NCI-H524 (cell line): ENCODE data around the gene ATXN1.
"Not testable (repeated sequence)": the region's sequence is repeated elsewhere in the genome, so short reads cannot be mapped to it uniquely, and the experiment has no call there.

Source experiments
- DNase-seq, 2 experiments: peaks; one replicate each; lab custom pipeline; 2025; lab: John Stamatoyannopoulos, UW

ATXN1 gene

GRCh38 chr6:16570946-16571345, 190.3 kb downstream of the ATXN1 start:
- no peak for DNase-seq

GRCh38 chr6:16570221-16570553, 191.1 kb downstream of the ATXN1 start:
- no peak for DNase-seq

DNA sequence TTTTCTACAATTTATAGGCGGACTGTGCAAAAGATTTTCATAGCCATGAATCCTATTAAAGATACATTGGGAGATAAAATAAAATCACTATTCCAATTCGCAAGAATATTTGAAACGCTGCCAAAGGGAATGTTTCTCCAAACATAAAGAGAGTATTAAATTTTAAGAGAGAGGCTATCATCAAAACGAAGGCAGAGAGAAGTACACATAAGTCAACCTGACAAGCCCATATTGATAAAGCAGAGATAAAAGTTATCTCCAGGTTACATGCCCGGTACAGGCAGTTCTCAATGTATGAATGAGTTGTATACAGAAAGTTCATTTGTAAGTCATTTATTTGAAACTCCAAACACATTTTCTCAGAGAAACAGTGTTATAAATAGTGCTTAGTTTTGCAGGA, 193.1 kb downstream of the ATXN1 start:
- no peak for DNase-seq

- no peak for DNase-seq
Measured at GRCh38 chr6:16567071-16567470, 194.2 kb downstream of the ATXN1 start.

GRCh38 chr6:16564436-16564835, 196.8 kb downstream of the ATXN1 start:
- no peak for DNase-seq

DNA sequence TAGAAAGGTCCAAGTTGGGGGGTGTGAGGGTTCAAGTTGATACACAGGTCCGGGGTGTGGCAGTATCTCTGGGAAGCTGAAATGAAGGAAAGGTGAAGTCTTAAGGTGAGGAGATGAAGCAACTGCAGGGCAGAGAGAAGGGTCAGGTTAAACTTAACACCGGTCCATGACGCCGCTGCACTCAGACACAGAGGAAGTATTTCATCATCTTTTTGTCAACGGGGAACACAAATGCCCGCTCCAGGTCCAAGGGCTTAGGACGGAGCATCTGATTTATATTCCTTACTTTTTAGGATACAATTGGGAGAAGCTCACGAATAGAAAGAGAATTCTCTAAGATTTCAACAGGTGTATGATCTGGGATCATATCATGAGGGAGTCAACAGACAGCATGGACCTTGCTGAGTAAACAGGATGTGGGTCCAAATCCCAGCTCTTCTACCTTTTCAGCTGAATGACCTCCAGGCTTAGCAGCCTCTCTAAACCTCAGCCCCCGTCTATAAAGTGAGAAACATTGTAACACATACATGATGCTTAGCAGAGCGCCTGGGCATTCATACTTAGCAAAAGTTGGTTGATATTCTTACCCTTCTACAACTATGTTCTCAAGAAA, 197.5 kb downstream of the ATXN1 start:
- DNase-seq: no peak

DNA sequence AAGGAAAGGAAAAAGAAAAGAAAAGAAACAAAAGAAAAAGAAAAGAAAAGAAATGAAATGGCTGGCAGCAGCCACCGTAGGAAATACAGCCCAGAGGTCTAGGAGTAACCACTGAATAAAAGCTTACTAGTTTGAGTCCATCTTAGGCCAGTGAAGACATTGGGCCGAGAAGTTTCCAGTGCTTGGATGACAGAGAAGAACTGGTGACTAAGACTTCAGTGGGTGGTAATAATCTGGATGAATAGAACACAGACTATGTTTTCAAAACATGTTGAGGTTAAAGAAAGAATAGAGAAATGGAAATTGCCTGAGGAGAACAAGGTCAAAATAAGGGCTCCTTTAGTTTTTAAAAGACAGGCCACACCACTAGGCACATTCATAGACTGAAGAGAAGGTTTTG, 198.8 kb downstream of the ATXN1 start:
- no peak for DNase-seq

DNA sequence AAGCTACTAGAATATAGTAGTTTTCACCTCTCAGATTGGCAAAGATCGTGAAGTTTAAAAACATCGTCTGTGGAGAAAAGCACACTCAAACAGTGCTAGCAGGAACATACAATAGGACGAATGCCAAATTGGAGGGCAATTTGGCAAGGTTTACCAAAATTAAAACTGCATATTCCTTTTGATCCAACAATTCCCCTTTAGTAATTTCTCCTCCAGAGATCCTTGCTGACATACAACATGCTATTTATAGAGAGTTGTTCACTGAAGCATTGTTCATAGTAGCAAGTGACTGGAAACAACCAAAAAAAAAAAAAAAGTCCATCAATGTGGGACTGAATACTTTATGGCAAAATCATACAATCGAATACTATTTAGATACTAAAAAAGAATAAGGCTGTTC, 202.2 kb downstream of the ATXN1 start:
- no peak for DNase-seq

DNA sequence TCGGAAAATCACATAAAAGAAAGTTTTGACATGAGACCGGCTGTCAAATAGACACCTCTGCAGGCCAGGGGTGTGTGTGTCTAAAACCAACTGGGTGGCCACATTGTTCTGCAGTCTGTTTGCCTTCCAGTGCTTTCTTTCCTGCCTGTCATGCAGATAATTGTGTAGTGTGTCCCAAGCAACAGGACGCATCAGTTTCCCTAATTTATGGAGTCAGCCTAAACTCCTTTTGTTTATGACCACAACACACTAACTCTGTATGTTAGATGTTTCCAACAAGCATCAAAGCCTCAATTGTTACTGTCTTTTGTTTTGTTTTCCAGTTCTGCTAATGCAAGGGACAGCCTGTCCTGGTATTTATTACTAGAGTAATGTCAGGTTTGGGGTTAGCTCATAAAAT, 205.7 kb downstream of the ATXN1 start:
- no peak for DNase-seq

DNA sequence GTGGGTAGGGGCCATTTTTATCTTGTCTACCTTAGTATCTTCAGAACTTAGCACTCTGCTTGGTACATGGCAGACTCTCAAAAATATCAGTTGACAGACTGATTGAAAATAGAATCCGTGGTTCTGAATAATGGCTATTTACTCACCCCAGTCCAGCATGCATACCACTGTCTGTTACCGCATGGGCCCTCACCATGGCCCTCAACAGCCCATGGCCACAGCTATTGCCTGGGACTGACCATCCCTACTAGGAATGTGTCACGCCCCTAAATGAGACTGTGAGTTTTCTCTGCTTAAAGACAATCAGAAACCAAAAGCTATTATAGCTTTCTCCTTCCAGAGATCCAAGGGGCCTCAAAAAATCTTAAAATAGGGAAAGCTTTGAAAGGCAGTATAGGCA, 207.7 kb downstream of the ATXN1 start:
- DNase-seq: no peak

- no peak for DNase-seq
Measured at GRCh38 chr6:16551466-16551865, 209.8 kb downstream of the ATXN1 start.

- no peak for DNase-seq
Measured at GRCh38 chr6:16548121-16548520, 213.1 kb downstream of the ATXN1 start.

- no peak for DNase-seq
Measured at GRCh38 chr6:16547587-16547986, 213.7 kb downstream of the ATXN1 start.

DNA sequence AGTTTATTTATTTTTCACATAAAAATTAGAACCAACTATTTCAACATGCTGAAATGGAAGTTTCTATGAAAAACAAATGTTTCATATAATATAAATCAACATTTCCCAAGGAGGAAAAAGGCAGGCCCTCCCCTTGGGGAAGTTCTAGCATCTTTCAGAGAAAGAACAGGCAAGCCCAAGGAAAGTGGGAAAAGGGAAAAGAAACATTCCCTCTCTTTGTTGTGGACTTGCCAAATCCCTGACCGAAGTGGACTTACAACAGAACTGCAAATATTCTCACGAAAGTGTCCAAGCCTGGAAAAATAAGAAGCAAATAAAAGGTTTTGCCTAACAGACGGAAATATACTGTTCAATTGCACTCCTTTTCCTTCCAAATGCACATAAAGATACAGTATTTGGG, 214.4 kb downstream of the ATXN1 start:
- DNase-seq: no peak

DNA sequence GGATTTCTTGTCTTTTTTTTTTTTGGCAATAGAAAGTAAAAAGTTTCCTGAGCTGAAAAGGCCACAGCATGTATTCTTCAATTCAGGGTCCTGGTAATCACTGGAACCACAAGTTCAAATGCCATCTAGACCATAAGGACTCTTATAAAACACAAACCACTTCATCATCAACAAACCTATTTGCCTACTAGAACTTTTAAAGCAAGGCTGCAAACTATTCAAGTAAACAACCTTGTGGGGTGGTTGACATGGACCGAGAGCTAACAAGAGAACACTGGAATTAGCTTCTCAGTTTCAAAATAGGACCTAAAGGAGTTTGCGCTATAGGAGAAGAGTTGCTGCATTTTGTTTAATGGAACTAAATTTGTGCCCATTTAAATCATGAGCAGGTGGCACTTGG, 215.9 kb downstream of the ATXN1 start:
- DNase-seq: no peak

GRCh38 chr6:16544521-16544920, 216.7 kb downstream of the ATXN1 start:
- DNase-seq: no peak

DNA sequence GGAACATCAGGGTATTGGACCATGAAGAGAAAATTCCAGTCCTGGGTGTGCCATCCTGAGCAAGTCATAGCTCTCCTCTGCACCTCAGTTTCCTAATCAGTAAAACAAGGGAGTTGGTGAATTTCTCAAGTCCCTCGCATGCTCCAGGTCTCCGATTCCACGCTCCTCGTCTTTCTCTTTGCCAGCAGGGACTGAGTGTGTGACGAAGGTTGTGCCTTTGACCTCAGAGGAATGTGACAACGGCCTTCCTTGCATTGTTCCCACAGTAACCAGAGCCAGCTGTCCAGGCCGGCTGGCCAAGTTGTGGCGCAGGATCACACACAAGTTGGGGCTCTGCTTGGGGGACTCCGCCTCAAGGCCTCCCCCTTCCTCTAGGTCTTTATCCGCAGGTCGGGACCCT, 217.3 kb downstream of the ATXN1 start:
- DNase-seq: no peak

- DNase-seq: no peak
Measured at GRCh38 chr6:16543521-16543920, 217.7 kb downstream of the ATXN1 start.

DNA sequence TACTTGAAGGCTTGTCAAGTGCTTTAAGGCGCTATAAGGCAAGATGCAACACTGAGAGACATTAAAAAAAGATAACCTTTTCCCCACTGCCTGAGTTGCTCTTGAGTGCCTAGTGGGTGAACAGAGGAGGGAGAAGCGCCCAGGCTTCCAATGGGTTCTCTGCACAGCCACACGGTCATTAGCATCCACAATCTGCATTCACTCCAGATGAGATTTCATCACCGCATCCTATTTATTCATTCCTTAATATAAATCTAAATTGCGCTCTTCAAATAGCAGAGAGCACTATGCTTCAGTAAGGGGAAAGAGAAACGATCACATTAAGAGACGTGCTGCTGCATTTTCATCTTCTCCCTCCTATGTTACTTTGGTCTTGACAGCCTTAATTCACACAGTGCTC, 219.2 kb downstream of the ATXN1 start:
- no peak for DNase-seq

- DNase-seq: no peak
Measured at GRCh38 chr6:16540804-16541752, 220.2 kb downstream of the ATXN1 start.

GRCh38 chr6:16540383-16540782, 220.9 kb downstream of the ATXN1 start:
- DNase-seq: not testable (repeated sequence)

GRCh38 chr6:16539086-16539931, 222.0 kb downstream of the ATXN1 start:
- no peak for DNase-seq

DNA sequence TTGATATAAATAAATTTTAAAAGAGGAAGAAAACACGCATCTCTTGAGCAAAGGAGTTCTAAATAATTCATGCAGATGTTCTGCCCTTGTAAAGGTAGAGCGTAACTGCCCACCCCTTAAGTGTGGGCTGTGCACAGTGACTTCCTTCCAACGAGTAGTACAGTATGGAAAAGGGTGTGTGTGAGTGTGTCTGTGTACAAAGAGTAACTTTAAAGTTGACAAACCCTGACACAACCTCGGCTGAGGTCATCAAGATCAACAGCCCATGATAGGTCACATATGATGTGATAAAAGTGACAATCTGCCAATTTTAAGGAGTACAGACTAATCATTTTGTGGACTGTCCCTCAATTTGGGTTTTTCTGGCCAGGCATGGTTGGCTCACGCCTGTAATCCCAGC, 225.7 kb downstream of the ATXN1 start:
- no peak for DNase-seq
